Middle frontal gyrus (tissue), 1 donor: ENCODE measurements around the gene MED10.

Experiments
- DNase-seq: peaks from one replicate; pipeline ENCODE4 v3.0.0-alpha.2; 2015; ENCODE audit warnings: low spot score; ENCODE audit errors: extremely low spot score

The MED10 gene

GRCh38 chr5:6399980-6400910, 21.9 kb upstream of the MED10 start:
- DNase-seq: no peak

GRCh38 chr5:6398570-6399230, 20.4 kb upstream of the MED10 start:
- DNase-seq: no peak

- no peak for DNase-seq
Measured at GRCh38 chr5:6397536-6398269, 19.4 kb upstream of the MED10 start.

GRCh38 chr5:6396836-6397535, 18.6 kb upstream of the MED10 start:
- no peak for DNase-seq

GRCh38 chr5:6396043-6396442, 17.7 kb upstream of the MED10 start:
- DNase-seq: no peak

- DNase-seq: no peak
Measured at GRCh38 chr5:6395621-6396020, 17.3 kb upstream of the MED10 start.

GRCh38 chr5:6395102-6395445, 16.7 kb upstream of the MED10 start:
- DNase-seq: no peak

- DNase-seq: no peak
Measured at GRCh38 chr5:6394429-6395101, 16.2 kb upstream of the MED10 start.

GRCh38 chr5:6393596-6394194, 15.3 kb upstream of the MED10 start:
- DNase-seq: no peak

- no peak for DNase-seq
Measured at GRCh38 chr5:6392561-6392960, 14.2 kb upstream of the MED10 start.

GRCh38 chr5:6391151-6391550, 12.8 kb upstream of the MED10 start:
- no peak for DNase-seq

- no peak for DNase-seq
Measured at GRCh38 chr5:6389946-6390530, 11.7 kb upstream of the MED10 start.

- no peak for DNase-seq
Measured at GRCh38 chr5:6389397-6389796, 11.1 kb upstream of the MED10 start.

- no peak for DNase-seq
Measured at GRCh38 chr5:6387970-6388369, 9.6 kb upstream of the MED10 start.

- DNase-seq: no peak
Measured at GRCh38 chr5:6386271-6386670, 7.9 kb upstream of the MED10 start.

GRCh38 chr5:6384856-6385255, 6.5 kb upstream of the MED10 start:
- no peak for DNase-seq

- DNase-seq: no peak
Measured at GRCh38 chr5:6383376-6383775, 5.0 kb upstream of the MED10 start.

- no peak for DNase-seq
Measured at GRCh38 chr5:6379246-6379645, 899 bp upstream of the MED10 start.

- DNase-seq: no peak
Measured at GRCh38 chr5:6378766-6379103, 388 bp upstream of the MED10 start.

GRCh38 chr5:6377582-6377904, 804 bp downstream of the MED10 start:
- DNase-seq: no peak
